Thyroid gland (tissue), 4 donors: Measurements from ENCODE around the gene SLC5A9.

Experiments
- POLR2A ChIP-seq, 2 donors: fragments of 450-650 bp; IDR thresholded peaks; one replicate each; pipeline ENCODE4 v1.6.1; 2017; ENCODE audit warnings: antibody characterized with exemption in 2 of 2, mild to moderate bottlenecking in 2 of 2, moderate library complexity in 1 of 2
- TF ChIP-seq, protein P1 (sequence below), 6 experiments: fragments of 200-600 bp in 3 of 6; fragments of 450-650 bp in 3 of 6; sonication (generic) in 3 of 6; IDR thresholded peaks; one replicate each; pipeline ENCODE4 v1.5.1; 2016 to 2019; ENCODE audit warnings: antibody characterized with exemption in 6 of 6, mild to moderate bottlenecking in 2 of 6, inconsistent platforms in 1 of 6, moderate library complexity in 1 of 6

DNA sequence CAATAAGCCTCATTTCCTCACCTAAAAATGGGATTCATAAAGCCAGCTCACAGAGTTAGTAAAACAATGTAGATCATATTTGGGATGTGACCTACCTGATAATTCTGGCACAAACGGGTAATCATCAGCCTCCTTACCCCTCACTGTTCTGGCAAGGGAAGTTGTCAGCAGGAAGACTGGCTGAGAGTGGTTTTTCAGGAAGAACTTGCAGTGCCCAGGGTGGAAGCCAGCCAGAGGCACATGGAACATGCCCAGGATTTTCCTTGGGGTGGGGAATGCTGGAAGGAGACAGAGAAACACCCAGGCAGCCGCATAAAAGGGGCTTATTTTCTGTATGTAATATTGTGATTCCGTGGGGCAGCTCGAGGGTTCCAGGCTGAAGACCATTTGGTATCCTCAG lies 7.7 kb upstream of the SLC5A9 start:
- TF ChIP-seq, protein P1, sequence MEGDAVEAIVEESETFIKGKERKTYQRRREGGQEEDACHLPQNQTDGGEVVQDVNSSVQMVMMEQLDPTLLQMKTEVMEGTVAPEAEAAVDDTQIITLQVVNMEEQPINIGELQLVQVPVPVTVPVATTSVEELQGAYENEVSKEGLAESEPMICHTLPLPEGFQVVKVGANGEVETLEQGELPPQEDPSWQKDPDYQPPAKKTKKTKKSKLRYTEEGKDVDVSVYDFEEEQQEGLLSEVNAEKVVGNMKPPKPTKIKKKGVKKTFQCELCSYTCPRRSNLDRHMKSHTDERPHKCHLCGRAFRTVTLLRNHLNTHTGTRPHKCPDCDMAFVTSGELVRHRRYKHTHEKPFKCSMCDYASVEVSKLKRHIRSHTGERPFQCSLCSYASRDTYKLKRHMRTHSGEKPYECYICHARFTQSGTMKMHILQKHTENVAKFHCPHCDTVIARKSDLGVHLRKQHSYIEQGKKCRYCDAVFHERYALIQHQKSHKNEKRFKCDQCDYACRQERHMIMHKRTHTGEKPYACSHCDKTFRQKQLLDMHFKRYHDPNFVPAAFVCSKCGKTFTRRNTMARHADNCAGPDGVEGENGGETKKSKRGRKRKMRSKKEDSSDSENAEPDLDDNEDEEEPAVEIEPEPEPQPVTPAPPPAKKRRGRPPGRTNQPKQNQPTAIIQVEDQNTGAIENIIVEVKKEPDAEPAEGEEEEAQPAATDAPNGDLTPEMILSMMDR (IDR thresholded peaks at IDR 0.05): no peak
- TF ChIP-seq POLR2A (IDR thresholded peaks at IDR 0.05): no peak
